Adrenal gland (tissue), 5 donors: Measurements from ENCODE around the gene FAAP24.

Experiments used
- CTCF ChIP-seq, 6 experiments: fragments of 450-650 bp in 4 of 6; fragments of 200-600 bp in 2 of 6; sonication (generic) in 1 of 6; IDR thresholded peaks; 1 replicate in 5 of 6; 2 replicates in 1 of 6; pipeline versions ENCODE4 v1.5.1 to v1.8.0; 2016 to 2021; ENCODE audit warnings: antibody characterized with exemption in 6 of 6, mild to moderate bottlenecking in 2 of 6, moderate library complexity in 1 of 6
- POLR2A ChIP-seq, 2 donors: fragments of 450-650 bp; IDR thresholded peaks; one replicate each; pipeline ENCODE4 v1.6.1; 2017; ENCODE audit warnings: antibody characterized with exemption in 2 of 2, mild to moderate bottlenecking in 2 of 2, moderate library complexity in 1 of 2
- donor health status: DM: no; HTN: no; CAD: no.

- TF ChIP-seq CTCF (IDR thresholded peaks at IDR 0.05): no peak
- no peak for TF ChIP-seq POLR2A (IDR thresholded peaks at IDR 0.05)
These were observed 5.2 kb downstream of the FAAP24 start for GRCh38 chr19:32977280-32977679.
